HepG2 (cell line): ENCODE data around the gene ARL5C. TPM values are rescaled to one million over a fixed set of nuclear protein-coding genes. Genes with fewer than 3 reads are reported as not detected.

Experiments used
- HOXA3 ChIP-seq: sonication (generic); formaldehyde crosslinking; IDR thresholded peaks from 2 replicates; pipeline ENCODE4 v1.5.0; 2020; ENCODE audit warnings: missing genetic modification reagents
- SUZ12 ChIP-seq: fragments of 150-350 bp; IDR thresholded peaks from 2 replicates; pipeline ENCODE4 v1.6.1; 2014; ENCODE audit warnings: low read depth, low read length
- TRIM24 ChIP-seq: sonication (generic); formaldehyde crosslinking; IDR thresholded peaks from 2 replicates; pipeline ENCODE4 v1.8.0; 2022; ENCODE audit warnings: mild to moderate bottlenecking, missing genetic modification reagents
- YY1 ChIP-seq: IDR thresholded peaks from 2 replicates; pipeline ENCODE4 v1.6.1; 2011; ENCODE audit warnings: low read length, low read depth, moderate library complexity, mild to moderate bottlenecking; ENCODE audit not compliant: insufficient read depth, insufficient replicate concordance
- ZBTB8A ChIP-seq: sonication (generic); formaldehyde crosslinking; IDR thresholded peaks from 2 replicates; pipeline ENCODE4 v1.4.0; 2020; ENCODE audit warnings: mild to moderate bottlenecking, low read depth, missing genetic modification reagents, borderline replicate concordance
- ZNF124 ChIP-seq: sonication (generic); formaldehyde crosslinking; IDR thresholded peaks from 2 replicates; pipeline ENCODE4 v1.4.0; 2020; ENCODE audit warnings: missing genetic modification reagents
- ZNF138 ChIP-seq: sonication (generic); formaldehyde crosslinking; IDR thresholded peaks from 2 replicates; pipeline ENCODE4 v1.5.0; 2020; ENCODE audit warnings: mild to moderate bottlenecking, low read depth, missing genetic modification reagents
- ZNF232 ChIP-seq: sonication (generic); formaldehyde crosslinking; IDR thresholded peaks from 2 replicates; pipeline ENCODE4 v1.4.0; 2020; ENCODE audit warnings: missing genetic modification reagents, borderline replicate concordance
- ZNF768 ChIP-seq: sonication (generic); formaldehyde crosslinking; IDR thresholded peaks from 2 replicates; pipeline ENCODE4 v1.4.0; 2020; ENCODE audit warnings: missing genetic modification reagents
- polyA plus RNA-seq, 8 experiments: library from polyadenylated mRNA; depleted of rRNA in 3 of 8; stranded (reverse) in 7 of 8; unstranded in 1 of 8; fragments of >200 nt; fragmentation: Illumina TruSeq in 4 of 8; extraction: Trizol in 4 of 8; gene quantifications; 2 replicates each; pipeline versions ENCODE4 v1.2.1 to v1.2.3, GENCODE V29; 2011 to 2016; ENCODE audit warnings: low read depth in 4 of 8, missing spikeins in 1 of 8, mixed read lengths in 1 of 8; ENCODE audit not compliant: insufficient read depth in 1 of 8
- total RNA-seq, 5 experiments: library from RNA; depleted of rRNA; stranded (reverse); fragments of >200 nt; fragmentation: Illumina TruSeq; extraction: Trizol; gene quantifications; 2 replicates each; pipeline ENCODE4 v1.2.3, GENCODE V29; 2016; ENCODE audit warnings: low read depth in 1 of 5
- TF ChIP-seq, protein P1 (sequence below): sonication (generic); formaldehyde crosslinking; IDR thresholded peaks from 2 replicates; pipeline ENCODE4 v1.9.0; 2021; ENCODE audit warnings: mild to moderate bottlenecking, missing genetic modification reagents
- TF ChIP-seq, protein P2 (sequence below): sonication (generic); formaldehyde crosslinking; IDR thresholded peaks from 2 replicates; pipeline ENCODE4 v1.4.0; 2020; ENCODE audit warnings: missing genetic modification reagents
- TF ChIP-seq, protein P3 (sequence below): sonication (generic); formaldehyde crosslinking; IDR thresholded peaks from 2 replicates; pipeline ENCODE4 v1.5.0; 2020; ENCODE audit warnings: missing genetic modification reagents, mild to moderate bottlenecking, borderline replicate concordance
- TF ChIP-seq, protein P4 (sequence below): sonication (generic); formaldehyde crosslinking; IDR thresholded peaks from 2 replicates; pipeline ENCODE4 v1.8.0; 2022; ENCODE audit warnings: mild to moderate bottlenecking, missing genetic modification reagents, moderate library complexity
- TF ChIP-seq, protein P5 (sequence below): sonication (generic); formaldehyde crosslinking; IDR thresholded peaks from 2 replicates; pipeline ENCODE4 v1.8.0; 2022; ENCODE audit warnings: mild to moderate bottlenecking, missing genetic modification reagents; ENCODE audit not compliant: insufficient replicate concordance

ARL5C gene
- total and polyA plus RNA-seq, 2 of the 13 experiments (the other 11 are each of a cell fraction or from before 2014, with no cell fraction given) = not detected

DNA sequence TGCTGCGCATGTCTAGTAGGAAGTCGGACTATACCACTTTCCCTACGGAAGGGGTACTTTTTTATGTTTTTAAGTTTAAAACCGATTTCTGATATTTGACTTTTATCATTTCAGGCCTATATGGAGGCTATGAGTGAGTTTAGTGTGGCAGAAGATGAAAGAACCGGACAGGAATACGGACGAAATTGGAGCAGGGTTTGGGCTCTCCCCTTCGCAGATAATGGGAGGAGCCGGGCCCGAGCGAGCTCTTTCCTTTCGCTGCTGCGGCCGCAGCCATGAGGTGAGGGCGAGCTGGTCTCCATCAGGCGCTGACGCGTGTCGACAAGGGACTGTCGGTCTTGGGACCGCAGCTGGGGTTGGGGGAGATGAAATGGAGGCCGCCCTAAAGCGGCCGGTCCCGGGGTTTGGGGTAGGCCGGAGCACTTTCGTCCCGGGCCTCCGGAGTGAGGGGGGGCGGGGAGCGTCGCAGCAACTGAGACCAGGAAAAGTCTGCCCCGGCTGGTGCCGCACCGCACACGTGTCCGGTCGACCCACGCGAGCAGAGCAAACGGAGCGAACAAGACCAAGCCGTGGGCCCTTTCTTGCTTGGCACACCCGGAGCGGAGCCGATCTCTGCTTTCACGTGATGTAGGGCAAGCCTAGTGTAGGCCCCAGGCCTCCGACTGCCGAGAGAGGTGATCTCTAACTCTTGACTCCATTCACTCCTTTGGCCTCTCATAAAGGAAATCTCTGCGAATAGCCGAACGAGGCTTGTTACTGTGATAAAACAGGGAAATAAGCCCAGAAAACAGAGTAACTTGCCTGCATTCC, 34.3 kb upstream of the ARL5C start, which contains the start of gene RPL19 (continued):
- TF ChIP-seq, protein P1, sequence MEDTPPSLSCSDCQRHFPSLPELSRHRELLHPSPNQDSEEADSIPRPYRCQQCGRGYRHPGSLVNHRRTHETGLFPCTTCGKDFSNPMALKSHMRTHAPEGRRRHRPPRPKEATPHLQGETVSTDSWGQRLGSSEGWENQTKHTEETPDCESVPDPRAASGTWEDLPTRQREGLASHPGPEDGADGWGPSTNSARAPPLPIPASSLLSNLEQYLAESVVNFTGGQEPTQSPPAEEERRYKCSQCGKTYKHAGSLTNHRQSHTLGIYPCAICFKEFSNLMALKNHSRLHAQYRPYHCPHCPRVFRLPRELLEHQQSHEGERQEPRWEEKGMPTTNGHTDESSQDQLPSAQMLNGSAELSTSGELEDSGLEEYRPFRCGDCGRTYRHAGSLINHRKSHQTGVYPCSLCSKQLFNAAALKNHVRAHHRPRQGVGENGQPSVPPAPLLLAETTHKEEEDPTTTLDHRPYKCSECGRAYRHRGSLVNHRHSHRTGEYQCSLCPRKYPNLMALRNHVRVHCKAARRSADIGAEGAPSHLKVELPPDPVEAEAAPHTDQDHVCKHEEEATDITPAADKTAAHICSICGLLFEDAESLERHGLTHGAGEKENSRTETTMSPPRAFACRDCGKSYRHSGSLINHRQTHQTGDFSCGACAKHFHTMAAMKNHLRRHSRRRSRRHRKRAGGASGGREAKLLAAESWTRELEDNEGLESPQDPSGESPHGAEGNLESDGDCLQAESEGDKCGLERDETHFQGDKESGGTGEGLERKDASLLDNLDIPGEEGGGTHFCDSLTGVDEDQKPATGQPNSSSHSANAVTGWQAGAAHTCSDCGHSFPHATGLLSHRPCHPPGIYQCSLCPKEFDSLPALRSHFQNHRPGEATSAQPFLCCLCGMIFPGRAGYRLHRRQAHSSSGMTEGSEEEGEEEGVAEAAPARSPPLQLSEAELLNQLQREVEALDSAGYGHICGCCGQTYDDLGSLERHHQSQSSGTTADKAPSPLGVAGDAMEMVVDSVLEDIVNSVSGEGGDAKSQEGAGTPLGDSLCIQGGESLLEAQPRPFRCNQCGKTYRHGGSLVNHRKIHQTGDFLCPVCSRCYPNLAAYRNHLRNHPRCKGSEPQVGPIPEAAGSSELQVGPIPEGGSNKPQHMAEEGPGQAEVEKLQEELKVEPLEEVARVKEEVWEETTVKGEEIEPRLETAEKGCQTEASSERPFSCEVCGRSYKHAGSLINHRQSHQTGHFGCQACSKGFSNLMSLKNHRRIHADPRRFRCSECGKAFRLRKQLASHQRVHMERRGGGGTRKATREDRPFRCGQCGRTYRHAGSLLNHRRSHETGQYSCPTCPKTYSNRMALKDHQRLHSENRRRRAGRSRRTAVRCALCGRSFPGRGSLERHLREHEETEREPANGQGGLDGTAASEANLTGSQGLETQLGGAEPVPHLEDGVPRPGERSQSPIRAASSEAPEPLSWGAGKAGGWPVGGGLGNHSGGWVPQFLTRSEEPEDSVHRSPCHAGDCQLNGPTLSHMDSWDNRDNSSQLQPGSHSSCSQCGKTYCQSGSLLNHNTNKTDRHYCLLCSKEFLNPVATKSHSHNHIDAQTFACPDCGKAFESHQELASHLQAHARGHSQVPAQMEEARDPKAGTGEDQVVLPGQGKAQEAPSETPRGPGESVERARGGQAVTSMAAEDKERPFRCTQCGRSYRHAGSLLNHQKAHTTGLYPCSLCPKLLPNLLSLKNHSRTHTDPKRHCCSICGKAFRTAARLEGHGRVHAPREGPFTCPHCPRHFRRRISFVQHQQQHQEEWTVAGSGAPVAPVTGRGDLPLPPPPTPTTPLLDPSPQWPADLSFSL (CRISPR knock-in tag) = peak; percentile 64; the same call in 1 of the 2 replicates
- TF ChIP-seq, protein P2, sequence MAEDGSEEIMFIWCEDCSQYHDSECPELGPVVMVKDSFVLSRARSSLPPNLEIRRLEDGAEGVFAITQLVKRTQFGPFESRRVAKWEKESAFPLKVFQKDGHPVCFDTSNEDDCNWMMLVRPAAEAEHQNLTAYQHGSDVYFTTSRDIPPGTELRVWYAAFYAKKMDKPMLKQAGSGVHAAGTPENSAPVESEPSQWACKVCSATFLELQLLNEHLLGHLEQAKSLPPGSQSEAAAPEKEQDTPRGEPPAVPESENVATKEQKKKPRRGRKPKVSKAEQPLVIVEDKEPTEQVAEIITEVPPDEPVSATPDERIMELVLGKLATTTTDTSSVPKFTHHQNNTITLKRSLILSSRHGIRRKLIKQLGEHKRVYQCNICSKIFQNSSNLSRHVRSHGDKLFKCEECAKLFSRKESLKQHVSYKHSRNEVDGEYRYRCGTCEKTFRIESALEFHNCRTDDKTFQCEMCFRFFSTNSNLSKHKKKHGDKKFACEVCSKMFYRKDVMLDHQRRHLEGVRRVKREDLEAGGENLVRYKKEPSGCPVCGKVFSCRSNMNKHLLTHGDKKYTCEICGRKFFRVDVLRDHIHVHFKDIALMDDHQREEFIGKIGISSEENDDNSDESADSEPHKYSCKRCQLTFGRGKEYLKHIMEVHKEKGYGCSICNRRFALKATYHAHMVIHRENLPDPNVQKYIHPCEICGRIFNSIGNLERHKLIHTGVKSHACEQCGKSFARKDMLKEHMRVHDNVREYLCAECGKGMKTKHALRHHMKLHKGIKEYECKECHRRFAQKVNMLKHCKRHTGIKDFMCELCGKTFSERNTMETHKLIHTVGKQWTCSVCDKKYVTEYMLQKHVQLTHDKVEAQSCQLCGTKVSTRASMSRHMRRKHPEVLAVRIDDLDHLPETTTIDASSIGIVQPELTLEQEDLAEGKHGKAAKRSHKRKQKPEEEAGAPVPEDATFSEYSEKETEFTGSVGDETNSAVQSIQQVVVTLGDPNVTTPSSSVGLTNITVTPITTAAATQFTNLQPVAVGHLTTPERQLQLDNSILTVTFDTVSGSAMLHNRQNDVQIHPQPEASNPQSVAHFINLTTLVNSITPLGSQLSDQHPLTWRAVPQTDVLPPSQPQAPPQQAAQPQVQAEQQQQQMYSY (CRISPR knock-in tag) = peak; percentile 49; the same call in 1 of the 2 replicates
- no peak; the same call in 1 of the 2 replicates for TF ChIP-seq ZNF138 (CRISPR knock-in tag)
- TF ChIP-seq, protein P3, sequence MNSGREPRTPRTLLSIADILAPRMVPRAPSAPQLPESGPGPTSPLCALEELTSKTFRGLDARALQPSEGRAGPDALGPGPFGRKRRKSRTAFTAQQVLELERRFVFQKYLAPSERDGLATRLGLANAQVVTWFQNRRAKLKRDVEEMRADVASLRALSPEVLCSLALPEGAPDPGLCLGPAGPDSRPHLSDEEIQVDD (CRISPR knock-in tag) = peak; percentile 83; the same call in 1 of the 2 replicates
- TF ChIP-seq HOXA3 (CRISPR knock-in tag) = 0 out of 2 replicates have a peak, but pooled peaks have one; percentile 21
- peak; percentile 84; the same call in 1 of the 2 replicates for TF ChIP-seq ZNF232
- TF ChIP-seq, protein P4, sequence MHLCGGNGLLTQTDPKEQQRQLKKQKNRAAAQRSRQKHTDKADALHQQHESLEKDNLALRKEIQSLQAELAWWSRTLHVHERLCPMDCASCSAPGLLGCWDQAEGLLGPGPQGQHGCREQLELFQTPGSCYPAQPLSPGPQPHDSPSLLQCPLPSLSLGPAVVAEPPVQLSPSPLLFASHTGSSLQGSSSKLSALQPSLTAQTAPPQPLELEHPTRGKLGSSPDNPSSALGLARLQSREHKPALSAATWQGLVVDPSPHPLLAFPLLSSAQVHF = no peak
- TF ChIP-seq TRIM24 (CRISPR knock-in tag) = no peak
- no peak for TF ChIP-seq SUZ12
- TF ChIP-seq ZNF124 (CRISPR knock-in tag) = no peak
- TF ChIP-seq ZNF768 (CRISPR knock-in tag) = peak; percentile 82; the same call in 1 of the 2 replicates
- TF ChIP-seq ZBTB8A (CRISPR knock-in tag) = no peak
- TF ChIP-seq, protein P5, sequence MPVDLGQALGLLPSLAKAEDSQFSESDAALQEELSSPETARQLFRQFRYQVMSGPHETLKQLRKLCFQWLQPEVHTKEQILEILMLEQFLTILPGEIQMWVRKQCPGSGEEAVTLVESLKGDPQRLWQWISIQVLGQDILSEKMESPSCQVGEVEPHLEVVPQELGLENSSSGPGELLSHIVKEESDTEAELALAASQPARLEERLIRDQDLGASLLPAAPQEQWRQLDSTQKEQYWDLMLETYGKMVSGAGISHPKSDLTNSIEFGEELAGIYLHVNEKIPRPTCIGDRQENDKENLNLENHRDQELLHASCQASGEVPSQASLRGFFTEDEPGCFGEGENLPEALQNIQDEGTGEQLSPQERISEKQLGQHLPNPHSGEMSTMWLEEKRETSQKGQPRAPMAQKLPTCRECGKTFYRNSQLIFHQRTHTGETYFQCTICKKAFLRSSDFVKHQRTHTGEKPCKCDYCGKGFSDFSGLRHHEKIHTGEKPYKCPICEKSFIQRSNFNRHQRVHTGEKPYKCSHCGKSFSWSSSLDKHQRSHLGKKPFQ (CRISPR knock-in tag) = no peak
- peak; percentile 85 for TF ChIP-seq YY1
